H1 (cell line): ENCODE results near the gene ZNF521. TPM values are rescaled to one million over a fixed set of nuclear protein-coding genes. Genes with fewer than 3 reads are reported as not detected.

ENCODE experiments used
- CTCF ChIA-PET: fragments of 300-600 bp; sonication (Branson Sonifier 250); formaldehyde crosslinking; loops from one replicate; lab custom pipeline; 2021; ENCODE audit not compliant: partially characterized antibody; lab: Charles Lee
- POLR2A ChIA-PET: fragments of 300-600 bp; sonication (Branson Sonifier 250); formaldehyde crosslinking; loops from one replicate; lab custom pipeline; 2021; ENCODE audit warnings: inconsistent platforms; ENCODE audit not compliant: partially characterized antibody; lab: Charles Lee
- DNase-seq, 2 experiments: peaks; one replicate each; pipeline versions ENCODE4 v3.0.0 to v3.0.0-alpha.2; 2010 to 2022; ENCODE audit warnings: low spot score in 2 of 2, low read depth in 1 of 2, mixed read lengths in 1 of 2
- FAIRE-seq: peaks from 2 replicates; lab custom pipeline; 2011; peaks lifted over from hg19 to GRCh38; lab: Jason Lieb, UNC
- H2AFZ ChIP-seq: 2 replicates; pipeline ENCODE4 v1.8.1; 2012; ENCODE audit warnings: low read length, inconsistent platforms
- H2AK5ac ChIP-seq: 2 replicates; pipeline ENCODE4 v1.6.1; 2013; ENCODE audit warnings: low read depth, low read length
- H2BK120ac ChIP-seq: replicated peaks from 2 replicates; pipeline ENCODE3; 2013; ENCODE audit warnings: low read depth, low read length, inconsistent platforms
- H2BK12ac ChIP-seq: 2 replicates; pipeline ENCODE4 v1.6.1; 2013; ENCODE audit warnings: low read depth, low read length
- H2BK15ac ChIP-seq: 2 replicates; pipeline ENCODE4 v1.6.1; 2013; ENCODE audit warnings: low read length
- H2BK20ac ChIP-seq: 2 replicates; pipeline ENCODE4 v1.6.1; 2013; ENCODE audit warnings: low read length
- H2BK5ac ChIP-seq: 2 replicates; pipeline ENCODE4 v1.6.1; 2013; ENCODE audit warnings: low read depth, low read length
- H3K14ac ChIP-seq: 2 replicates; pipeline ENCODE4 v1.6.1; 2013; ENCODE audit warnings: inconsistent platforms; ENCODE audit not compliant: insufficient read length
- H3K18ac ChIP-seq: 2 replicates; pipeline ENCODE4 v1.6.1; 2013; ENCODE audit warnings: low read length; ENCODE audit errors: extremely low read depth
- H3K23ac ChIP-seq: 2 replicates; pipeline ENCODE4 v1.6.1; 2013; ENCODE audit warnings: inconsistent platforms; ENCODE audit not compliant: insufficient read length
- H3K23me2 ChIP-seq: 2 replicates; pipeline ENCODE4 v1.6.1; 2013; ENCODE audit warnings: low read depth, low read length
- H3K27ac ChIP-seq: 2 replicates; pipeline ENCODE4 v1.6.1; 2011; ENCODE audit warnings: low read depth, low read length, inconsistent platforms
- H3K27me3 ChIP-seq, 4 experiments: replicated peaks in 1 of 4; 1 replicate in 1 of 4; 2 replicates in 3 of 4; pipeline versions ENCODE4 v1.6.1 to v1.8.1; 2011 to 2013; ENCODE audit warnings: low read length in 3 of 4, mild to moderate bottlenecking in 3 of 4, inconsistent platforms in 2 of 4, mixed read lengths in 2 of 4, moderate library complexity in 1 of 4; ENCODE audit not compliant: control insufficient read depth in 3 of 4, insufficient read depth in 3 of 4; ENCODE audit errors: extremely low read depth in 1 of 4
- H3K36me3 ChIP-seq, 4 experiments: 2 replicates each; pipeline versions ENCODE4 v1.6.1 to v1.8.1; 2011 to 2013; ENCODE audit warnings: mild to moderate bottlenecking in 4 of 4, low read length in 3 of 4, moderate library complexity in 2 of 4, control low read depth in 1 of 4, inconsistent platforms in 1 of 4; ENCODE audit not compliant: insufficient read depth in 4 of 4, control insufficient read depth in 2 of 4
- H3K4ac ChIP-seq: replicated peaks from 2 replicates; pipeline ENCODE3; 2013; ENCODE audit warnings: low read length, low read depth, mixed read lengths, inconsistent platforms; ENCODE audit not compliant: insufficient read length
- H3K4me1 ChIP-seq, 4 experiments: replicated peaks in 1 of 4; 1 replicate in 1 of 4; 2 replicates in 3 of 4; pipeline versions ENCODE4 v1.6.1 to v1.8.1; 2011 to 2013; ENCODE audit warnings: low read length in 3 of 4, inconsistent platforms in 2 of 4, mixed read lengths in 1 of 4; ENCODE audit not compliant: insufficient read depth in 4 of 4, control insufficient read depth in 3 of 4
- H3K4me2 ChIP-seq, 2 experiments: 2 replicates each; pipeline versions ENCODE4 v1.6.1 to v1.8.1; 2011 to 2013; ENCODE audit warnings: low read depth in 2 of 2, low read length in 2 of 2, control low read depth in 1 of 2, inconsistent platforms in 1 of 2, mild to moderate bottlenecking in 1 of 2; ENCODE audit not compliant: insufficient read depth in 1 of 2
- H3K4me3 ChIP-seq, 4 experiments: fragments of 200-600, 300-600 bp in 1 of 4; sonication (generic), shearing (Covaris generic), sonication (Bioruptor Twin) in 1 of 4; 2 replicates each; pipeline versions ENCODE4 v1.5.1 to v1.8.1; 2011 to 2016; ENCODE audit warnings: low read length in 4 of 4, low read depth in 3 of 4, control low read depth in 2 of 4, inconsistent platforms in 2 of 4, mild to moderate bottlenecking in 2 of 4, mixed read lengths in 1 of 4, moderate library complexity in 1 of 4; ENCODE audit not compliant: insufficient read depth in 2 of 4; ENCODE audit errors: extremely low read depth in 1 of 4
- H3K56ac ChIP-seq: replicated peaks from 2 replicates; pipeline ENCODE3; 2013; ENCODE audit warnings: low read depth, mild to moderate bottlenecking, mixed read lengths, low read length, inconsistent platforms; ENCODE audit not compliant: insufficient read length
- H3K79me1 ChIP-seq: 2 replicates; pipeline ENCODE4 v1.6.1; 2013; ENCODE audit warnings: low read depth, low read length, control low read depth
- H3K79me2 ChIP-seq, 2 experiments: 2 replicates each; pipeline versions ENCODE4 v1.6.1 to v1.8.1; 2012 to 2013; ENCODE audit warnings: low read length in 2 of 2, mild to moderate bottlenecking in 2 of 2, inconsistent platforms in 1 of 2; ENCODE audit not compliant: insufficient read depth in 2 of 2, control insufficient read depth in 1 of 2
- H3K9ac ChIP-seq, 4 experiments: replicated peaks in 1 of 4; 1 replicate in 1 of 4; 2 replicates in 3 of 4; pipeline versions ENCODE4 v1.6.1 to v1.8.1; 2011 to 2013; ENCODE audit warnings: low read depth in 3 of 4, low read length in 3 of 4, control low read depth in 2 of 4, mild to moderate bottlenecking in 2 of 4, moderate library complexity in 2 of 4, inconsistent platforms in 1 of 4; ENCODE audit errors: extremely low read depth in 1 of 4
- H3K9me3 ChIP-seq, 2 experiments: 2 replicates each; pipeline versions ENCODE4 v1.6.1 to v1.8.1; 2012 to 2013; ENCODE audit warnings: mild to moderate bottlenecking in 2 of 2, moderate library complexity in 2 of 2, control low read depth in 1 of 2, inconsistent platforms in 1 of 2, low read depth in 1 of 2, low read length in 1 of 2, mixed read lengths in 1 of 2; ENCODE audit not compliant: insufficient read depth in 2 of 2
- H4K20me1 ChIP-seq, 2 experiments: replicated peaks in 1 of 2; 2 replicates each; pipeline versions ENCODE3 to v1.8.1; 2011 to 2013; ENCODE audit warnings: inconsistent platforms in 2 of 2, low read length in 2 of 2, mild to moderate bottlenecking in 1 of 2; ENCODE audit not compliant: insufficient read depth in 2 of 2, control insufficient read depth in 1 of 2
- H4K5ac ChIP-seq: 2 replicates; pipeline ENCODE4 v1.6.1; 2013; ENCODE audit warnings: low read length, low read depth, mixed read lengths, inconsistent platforms; ENCODE audit not compliant: insufficient read length
- H4K8ac ChIP-seq: 2 replicates; pipeline ENCODE4 v1.8.0; 2013; ENCODE audit warnings: mild to moderate bottlenecking, moderate library complexity, low read length, inconsistent platforms; ENCODE audit not compliant: insufficient read depth; ENCODE audit errors: extremely low read depth
- H4K91ac ChIP-seq: replicated peaks from 2 replicates; pipeline ENCODE3; 2013; ENCODE audit warnings: low read length, mixed read lengths, inconsistent platforms; ENCODE audit not compliant: insufficient read length
- ASH2L ChIP-seq: fragments of 200-600, 300-600 bp; sonication (generic); IDR thresholded peaks from one replicate; pipeline ENCODE4 v1.7.1; 2017; ENCODE audit warnings: low read length
- BCL11A ChIP-seq, 2 experiments: IDR thresholded peaks; one replicate each; pipeline ENCODE4 v1.6.1; 2011; ENCODE audit warnings: low read depth in 2 of 2, low read length in 2 of 2, mild to moderate bottlenecking in 2 of 2
- CHD2 ChIP-seq: IDR thresholded peaks from 2 replicates; pipeline ENCODE4 v1.6.1; 2012; ENCODE audit warnings: low read length, improper control_type of control experiment
- EGR1 ChIP-seq: IDR thresholded peaks from 2 replicates; pipeline ENCODE4 v1.6.1; 2011; ENCODE audit warnings: low read depth, low read length, borderline replicate concordance
- GABPA ChIP-seq: IDR thresholded peaks from 2 replicates; pipeline ENCODE4 v1.6.1; 2011; ENCODE audit warnings: mild to moderate bottlenecking, low read length, moderate library complexity, borderline replicate concordance; ENCODE audit not compliant: insufficient read depth
- JUND ChIP-seq: IDR thresholded peaks from 2 replicates; pipeline ENCODE4 v1.6.1; 2011; ENCODE audit warnings: mild to moderate bottlenecking, improper control_type of control experiment, low read length
- KDM5A ChIP-seq: fragments of 200-600 bp; IDR thresholded peaks from 2 replicates; pipeline ENCODE4 v1.7.1; 2012; ENCODE audit warnings: mild to moderate bottlenecking, low read length, inconsistent platforms, mixed read lengths
- NANOG ChIP-seq: IDR thresholded peaks from 2 replicates; pipeline ENCODE4 v1.6.1; 2011; ENCODE audit warnings: low read length, low read depth, mild to moderate bottlenecking, inconsistent platforms; ENCODE audit not compliant: insufficient read depth, poor library complexity, severe bottlenecking
- POLR2AphosphoS5 ChIP-seq: IDR thresholded peaks from 2 replicates; pipeline ENCODE4 v1.6.1; 2011; ENCODE audit warnings: low read depth, low read length
- RNF2 ChIP-seq: fragments of 200-900, 300-1000 bp; sonication (generic); IDR thresholded peaks from 2 replicates; pipeline ENCODE4 v1.7.1; 2016; ENCODE audit warnings: borderline replicate concordance, low read depth, mild to moderate bottlenecking, antibody characterized with exemption, low read length; ENCODE audit not compliant: poor library complexity, severe bottlenecking; ENCODE audit errors: missing control alignments
- SP2 ChIP-seq: IDR thresholded peaks from 2 replicates; pipeline ENCODE4 v1.6.1; 2012; ENCODE audit warnings: mild to moderate bottlenecking, low read length, inconsistent platforms
- SP4 ChIP-seq: IDR thresholded peaks from 2 replicates; pipeline ENCODE4 v1.6.1; 2012; ENCODE audit warnings: low read length, inconsistent platforms
- SRF ChIP-seq: IDR thresholded peaks from 2 replicates; pipeline ENCODE4 v1.6.1; 2011; ENCODE audit warnings: mild to moderate bottlenecking, low read depth, low read length, moderate library complexity
- TAF1 ChIP-seq: IDR thresholded peaks from 2 replicates; pipeline ENCODE4 v1.6.1; 2011; ENCODE audit warnings: mild to moderate bottlenecking, low read depth, low read length
- WGBS, 2 experiments: shearing (Covaris generic) in 1 of 2; methylation state at CpG; one replicate each; pipeline versions ENCODE4 v1.1.6 to v1.1.7; 2013 to 2015; ENCODE audit warnings: low lambda C conversion rate in 2 of 2, mixed read lengths in 2 of 2, inconsistent platforms in 1 of 2, low coverage in 1 of 2, missing lambda C conversion rate in 1 of 2; ENCODE audit not compliant: insufficient replicate concordance in 2 of 2, insufficient coverage in 1 of 2, insufficient read length in 1 of 2; ENCODE audit errors: extremely low coverage in 1 of 2, missing lambda C conversion rate in 1 of 2; 5-methylcytosine and 5-hydroxymethylcytosine counted together
- polyA plus RNA-seq, 7 experiments: library from polyadenylated mRNA; depleted of rRNA in 3 of 7; stranded (reverse) in 5 of 7; unstranded in 2 of 7; fragments of >200 nt in 5 of 7; fragments of 200-250 nt in 2 of 7; gene quantifications; 1 replicate in 5 of 7; 2 replicates in 1 of 7; 4 replicates in 1 of 7; pipeline versions ENCODE4 v1.2.1 to v1.2.3, GENCODE V29; 2011 to 2013; ENCODE audit warnings: missing spikeins in 2 of 7, mixed read lengths in 2 of 7
- total RNA-seq: library from RNA; stranded (reverse); fragmentation: NEBNext Ultra II Directional; extraction: Animal tissue kit (Norgen Biotek cat#: 25700); gene quantifications from 2 replicates; pipeline ENCODE4 v1.2.1, GENCODE V29; 2021

The ZNF521 gene
- total and polyA plus RNA-seq, 2 of the 8 experiments (the other 6 are each of a cell fraction or from before 2014, with no cell fraction given): 9.5 to 15.8 TPM

- H3K4me2 ChIP-seq: no peak overlapping the region
- no peak overlapping the region for H2BK15ac ChIP-seq
- 82% methylated on average over 3 of the region's 3 CpGs; no CpG with 5 or more reads in 1 of the 2 experiments for WGBS, 2 experiments
- DNase-seq (no peak), FAIRE-seq (no peak)
- H3K18ac ChIP-seq: no peak overlapping the region
- no peak overlapping the region for H3K4ac ChIP-seq
- CTCF ChIA-PET: interaction anchor here (1.6 kb wide), 1 partner anchor 16 kb away, joined by 4 read pairs; no protein-coding TSS in a partner anchor
- no peaks in the 10 kb centered on the region for H3K79me1 ChIP-seq
- no peaks in the 10 kb centered on the region for H3K23me2 ChIP-seq
- H4K20me1 ChIP-seq: peaks cover 0 to 2% of the 10 kb centered on the region in 2 experiments
- no peaks in the 10 kb centered on the region for H3K9me3 ChIP-seq
- H3K27me3 ChIP-seq: no peaks in the 10 kb centered on the region
- H3K4me1 ChIP-seq: no peaks in the 10 kb centered on the region; a peak in 1 of 7 replicates
- H2AFZ ChIP-seq: no peak overlapping the region
- no peak overlapping the region for H3K27ac ChIP-seq
- no peak overlapping the region for H2BK5ac ChIP-seq
- H3K56ac ChIP-seq: no peak overlapping the region
- no peak overlapping the region for H3K4me3 ChIP-seq
- no peaks in the 10 kb centered on the region; a peak in 1 of 8 replicates for H3K36me3 ChIP-seq
- H3K79me2 ChIP-seq: no peaks in the 10 kb centered on the region
- no peak overlapping the region for H2BK12ac ChIP-seq
- H4K5ac ChIP-seq: no peak overlapping the region
- H2AK5ac ChIP-seq: no peak overlapping the region
- H2BK120ac ChIP-seq: no peak overlapping the region
- H2BK20ac ChIP-seq: no peak overlapping the region
- no peak overlapping the region for H3K14ac ChIP-seq
- H4K8ac ChIP-seq: no peak overlapping the region
- H3K9ac ChIP-seq: no peak overlapping the region
- POLR2A ChIA-PET: interaction anchor here (0.6 kb wide), 1 partner anchor 8 kb away, joined by 3 read pairs; no protein-coding TSS in a partner anchor
- H3K23ac ChIP-seq: no peak overlapping the region
- no peak overlapping the region for H4K91ac ChIP-seq
- TF ChIP-seq SRF (no peak), EGR1 (no peak), SP4 (no peak), POLR2AphosphoS5 (no peak), KDM5A (no peak), GABPA (no peak), ASH2L (no peak), TAF1 (no peak), BCL11A (IDR thresholded peaks at IDR 0.05; ENCODE audit: low read depth in 2 of 2, low read length in 2 of 2) (no peak), RNF2 (no peak), NANOG (no peak), JUND (no peak), CHD2 (no peak), SP2 (no peak)
These were observed 37.7 kb downstream of the ZNF521 start for GRCh38 chr18:25314151-25314837.
